Smooth muscle cell of the brain vasculature (primary cell): ENCODE results near the gene PPARG.
"Not testable (repeated sequence)": the region's sequence is repeated elsewhere in the genome, so short reads cannot be mapped to it uniquely, and the experiment has no call there.

Source experiments
- DNase-seq: peaks from one replicate; pipeline ENCODE4 v3.0.0-alpha.2; 2012; ENCODE audit warnings: low read depth, low spot score

PPARG gene

GRCh38 chr3:12279591-12280326 lies 9.1 kb upstream of the PPARG start:
- no peak for DNase-seq

- DNase-seq: no peak
These were observed 8.5 kb upstream of the PPARG start for GRCh38 chr3:12280357-12280806.

- DNase-seq: no peak
These were observed 4.3 kb upstream of the PPARG start for GRCh38 chr3:12284591-12284990.

- DNase-seq: no peak
These were observed 3.8 kb upstream of the PPARG start for GRCh38 chr3:12285003-12285555.

- DNase-seq: not testable (repeated sequence)
These were observed 3.1 kb upstream of the PPARG start for GRCh38 chr3:12285779-12286178.

- DNase-seq: no peak
These were observed 2.4 kb upstream of the PPARG start for GRCh38 chr3:12286504-12286903.

- no peak for DNase-seq
These were observed 1.7 kb upstream of the PPARG start for GRCh38 chr3:12286927-12287726.

- DNase-seq: no peak
These were observed 1.1 kb upstream of the PPARG start for GRCh38 chr3:12287727-12288181.

GRCh38 chr3:12289524-12289923 lies 654 bp downstream of the PPARG start:
- no peak for DNase-seq

- no peak for DNase-seq
These were observed 3.9 kb downstream of the PPARG start for GRCh38 chr3:12292770-12293169.

- DNase-seq: no peak
These were observed 6.2 kb downstream of the PPARG start for GRCh38 chr3:12294885-12295580.

GRCh38 chr3:12296511-12296910 lies 7.6 kb downstream of the PPARG start:
- DNase-seq: no peak

GRCh38 chr3:12299026-12299425 lies 10.2 kb downstream of the PPARG start:
- DNase-seq: no peak

- DNase-seq: no peak
These were observed 11.3 kb downstream of the PPARG start for GRCh38 chr3:12300137-12300536.

- DNase-seq: no peak
These were observed 12.2 kb downstream of the PPARG start for GRCh38 chr3:12301031-12301430.

GRCh38 chr3:12301513-12301912 lies 12.6 kb downstream of the PPARG start:
- no peak for DNase-seq

GRCh38 chr3:12302564-12302963 lies 13.7 kb downstream of the PPARG start:
- DNase-seq: no peak

- no peak for DNase-seq
These were observed 14.7 kb downstream of the PPARG start for GRCh38 chr3:12303534-12303933.

GRCh38 chr3:12303993-12304392 lies 15.1 kb downstream of the PPARG start:
- DNase-seq: no peak

GRCh38 chr3:12307136-12307535 lies 18.3 kb downstream of the PPARG start:
- no peak for DNase-seq

- no peak for DNase-seq
These were observed 19.6 kb downstream of the PPARG start for GRCh38 chr3:12308517-12308916.

GRCh38 chr3:12309716-12310115 lies 20.8 kb downstream of the PPARG start:
- DNase-seq: no peak
